ENCODE data around the gene ACE. TPM values are rescaled to one million over a fixed set of nuclear protein-coding genes. Genes with fewer than 3 reads are reported as not detected.

Gene ACE
- total RNA-seq, 2 experiments from 2014 or later, result 2.2 to 2.6 TPM

Other genes starting within 250 kb of the ACE start
- gene CYB561, start 30.8 kb upstream of the ACE start, total RNA-seq, result 1 to 10 TPM; 9.4 to 9.7 TPM
- not detected for gene KCNH6, start 46.3 kb downstream of the ACE start, total RNA-seq
- 100 to 1,000 TPM; 118 to 119 TPM for gene DCAF7, start 73.4 kb downstream of the ACE start, total RNA-seq
- gene TACO1, start 123.8 kb downstream of the ACE start, total RNA-seq, result 10 to 100 TPM; 28.2 to 30.4 TPM
- gene MAP3K3, start 145.4 kb downstream of the ACE start, total RNA-seq, result 10 to 100 TPM; 32.8 to 34.0 TPM
- gene LIMD2, start 223.1 kb downstream of the ACE start, total RNA-seq, result 100 to 1,000 TPM; 146 to 150 TPM

Measured in activated CD4-positive, alpha-beta memory T cell treated with anti-CD3 and anti-CD28 coated beads for 36 hours (primary cell).